Measurements from ENCODE around the gene ATP13A2. TPM values are rescaled to one million over a fixed set of nuclear protein-coding genes. Genes with fewer than 3 reads are reported as not detected.
A peak's percentile ranks its signal among the peaks of the same experiment; 100 is the strongest.
"Not testable (repeated sequence)": the region's sequence is repeated elsewhere in the genome, so short reads cannot be mapped to it uniquely, and the experiment has no call there.

ATP13A2 gene
- total RNA-seq, 3 donors from 2014 or later: 48.0 to 55.1 (median 48.3) TPM

DNA sequence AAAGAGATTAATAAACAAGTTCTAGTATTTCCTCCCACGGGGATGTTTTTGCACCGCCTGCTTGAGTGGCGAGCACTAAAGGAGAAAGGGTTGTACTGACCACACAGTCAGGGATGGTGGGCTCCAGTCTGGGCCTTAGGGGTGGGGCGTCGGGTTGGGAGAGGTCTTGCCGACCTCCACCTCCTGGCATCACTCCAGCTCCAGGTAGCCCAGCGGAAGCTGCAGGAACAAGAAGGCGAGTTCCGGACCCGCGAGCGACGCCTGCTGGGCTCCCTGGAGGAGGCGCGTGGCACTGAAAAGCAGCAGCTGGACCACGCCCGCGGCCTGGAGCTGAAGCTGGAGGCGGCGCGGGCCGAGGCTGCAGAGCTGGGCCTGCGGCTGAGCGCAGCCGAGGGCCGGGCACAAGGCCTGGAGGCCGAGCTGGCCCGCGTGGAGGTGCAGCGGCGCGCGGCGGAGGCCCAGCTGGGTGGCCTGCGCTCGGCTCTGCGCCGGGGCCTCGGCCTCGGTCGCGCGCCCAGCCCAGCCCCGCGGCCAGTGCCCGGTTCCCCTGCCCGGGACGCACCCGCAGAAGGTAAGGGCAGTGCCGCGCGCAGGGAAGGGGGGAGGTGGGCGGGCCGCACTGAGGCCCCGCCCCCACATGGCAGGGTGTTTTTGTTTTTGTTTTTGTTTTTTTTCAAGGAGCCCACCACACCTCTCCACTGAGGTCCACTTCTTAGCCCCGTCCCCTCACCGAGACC, 51.0 kb downstream of the ATP13A2 start:
- no peaks in the 10 kb centered on the region for H3K9me3 Mint-ChIP-seq
- peak; percentile 91 to 93 for ATAC-seq
- peaks cover 14% of the 10 kb centered on the region for H3K4me1 Mint-ChIP-seq (ENCODE audit: low read depth)
- peak; percentile 73 for DNase-seq
- peak overlapping the region; percentile 80 for H3K4me3 Mint-ChIP-seq
- peaks cover 7% of the 10 kb centered on the region for H3K36me3 Mint-ChIP-seq (ENCODE audit: insufficient read depth)
- H3K27me3 Mint-ChIP-seq (ENCODE audit: low read depth): no peaks in the 10 kb centered on the region

DNA sequence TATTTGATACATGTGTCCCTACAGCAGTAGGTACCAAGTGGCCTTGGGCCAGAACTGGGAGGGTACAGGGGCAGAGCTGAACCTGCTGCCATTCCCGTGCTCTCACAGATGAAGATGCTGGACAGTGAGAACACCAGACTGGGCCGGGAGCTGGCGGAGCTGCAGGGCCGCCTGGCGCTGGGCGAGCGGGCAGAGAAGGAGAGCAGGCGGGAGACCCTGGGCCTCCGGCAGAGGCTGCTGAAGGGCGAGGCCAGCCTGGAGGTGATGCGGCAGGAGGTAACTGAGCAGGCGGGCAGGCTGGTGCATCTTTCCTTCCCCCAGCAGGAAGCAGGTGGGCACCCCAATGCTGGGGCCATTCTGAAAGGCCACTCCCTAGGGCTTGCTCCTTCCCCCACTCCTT, 53.3 kb downstream of the ATP13A2 start:
- DNase-seq: no peak
- Mint-ChIP-seq H3K27me3 (ENCODE audit: low read depth) (no peaks in the 10 kb centered on the region), H3K4me3 (no peak overlapping the region), H3K9me3 (no peaks in the 10 kb centered on the region), H3K4me1 (ENCODE audit: low read depth) (peaks cover 14% of the 10 kb centered on the region), H3K36me3 (ENCODE audit: insufficient read depth) (no peaks in the 10 kb centered on the region)
- ATAC-seq: no peak

DNA sequence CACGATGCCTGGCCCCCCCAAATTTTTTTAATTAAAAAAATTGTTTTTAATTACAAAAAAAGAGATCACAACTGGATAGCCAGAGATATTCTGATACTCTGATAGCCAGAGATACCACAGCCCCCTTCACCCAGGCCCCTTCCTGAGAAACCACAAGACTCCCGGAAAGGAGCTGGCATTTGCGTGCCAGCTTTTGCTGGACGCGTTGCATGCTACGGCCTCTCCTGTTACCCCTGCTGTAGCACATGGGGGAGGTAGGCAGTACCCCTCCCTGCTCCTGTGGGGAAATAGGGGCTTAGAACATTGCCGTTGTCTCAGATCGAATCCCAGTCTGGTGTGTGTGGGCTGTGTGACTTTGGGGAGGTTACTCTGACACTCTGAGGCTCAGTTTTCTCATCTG, 54.0 kb downstream of the ATP13A2 start:
- Mint-ChIP-seq H3K27me3 (ENCODE audit: low read depth) (no peaks in the 10 kb centered on the region), H3K36me3 (ENCODE audit: insufficient read depth) (no peaks in the 10 kb centered on the region), H3K9me3 (no peaks in the 10 kb centered on the region), H3K4me3 (no peak overlapping the region), H3K4me1 (ENCODE audit: low read depth) (peaks cover 14% of the 10 kb centered on the region)
- DNase-seq (no peak), ATAC-seq (no peak)

GRCh38 chr1:16956775-16957174, 55.0 kb downstream of the ATP13A2 start:
- no peaks in the 10 kb centered on the region for H3K27me3 Mint-ChIP-seq (ENCODE audit: low read depth)
- no peak for ATAC-seq
- H3K4me3 Mint-ChIP-seq: no peak overlapping the region
- no peaks in the 10 kb centered on the region for H3K9me3 Mint-ChIP-seq
- H3K4me1 Mint-ChIP-seq (ENCODE audit: low read depth): peaks cover 13% of the 10 kb centered on the region
- no peak for DNase-seq
- no peaks in the 10 kb centered on the region for H3K36me3 Mint-ChIP-seq (ENCODE audit: insufficient read depth)

DNA sequence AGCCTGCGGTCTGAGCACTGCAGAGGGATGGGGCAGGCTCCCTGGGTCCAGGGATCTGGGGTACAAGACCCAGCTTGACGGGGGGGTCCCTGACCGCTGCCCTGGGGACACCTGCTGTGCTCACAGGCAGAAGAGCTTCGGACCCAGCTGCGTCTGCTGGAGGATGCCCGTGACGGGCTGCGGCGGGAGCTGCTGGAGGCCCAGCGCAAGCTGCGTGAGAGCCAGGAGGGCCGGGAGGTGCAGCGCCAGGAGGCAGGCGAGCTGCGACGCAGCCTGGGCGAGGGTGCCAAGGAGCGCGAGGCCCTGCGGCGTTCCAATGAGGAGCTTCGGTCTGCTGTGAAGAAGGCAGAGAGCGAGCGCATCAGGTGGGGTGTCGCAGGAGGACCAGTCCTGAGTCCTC, 56.5 kb downstream of the ATP13A2 start:
- H3K27me3 Mint-ChIP-seq (ENCODE audit: low read depth): no peaks in the 10 kb centered on the region
- H3K4me3 Mint-ChIP-seq: no peak overlapping the region
- no peaks in the 10 kb centered on the region for H3K9me3 Mint-ChIP-seq
- ATAC-seq (no peak), DNase-seq (no peak)
- H3K36me3 Mint-ChIP-seq (ENCODE audit: insufficient read depth): no peaks in the 10 kb centered on the region
- H3K4me1 Mint-ChIP-seq (ENCODE audit: low read depth): peaks cover 1% of the 10 kb centered on the region

DNA sequence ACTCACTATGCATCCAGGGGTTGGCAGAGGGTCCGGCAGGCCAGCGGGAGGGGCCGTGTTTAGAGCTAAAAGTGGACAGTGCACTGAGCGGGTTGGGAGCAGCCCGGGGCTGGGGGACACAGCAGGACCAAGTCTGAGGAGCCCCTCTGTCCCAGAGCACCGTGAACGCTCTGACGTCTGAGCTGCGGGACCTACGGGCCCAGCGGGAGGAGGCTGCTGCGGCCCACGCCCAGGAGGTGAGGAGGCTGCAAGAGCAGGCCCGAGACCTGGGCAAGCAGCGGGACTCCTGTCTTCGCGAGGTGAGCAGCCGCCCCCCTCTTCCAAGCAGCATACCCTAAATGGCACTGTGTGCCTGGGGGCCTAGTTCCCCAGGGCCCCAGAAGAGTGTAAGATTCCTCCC, 57.1 kb downstream of the ATP13A2 start:
- no peaks in the 10 kb centered on the region for H3K36me3 Mint-ChIP-seq (ENCODE audit: insufficient read depth)
- no peak overlapping the region for H3K4me3 Mint-ChIP-seq
- ATAC-seq (no peak), DNase-seq (no peak)
- H3K9me3 Mint-ChIP-seq: no peaks in the 10 kb centered on the region
- H3K4me1 Mint-ChIP-seq (ENCODE audit: low read depth): no peaks in the 10 kb centered on the region
- H3K27me3 Mint-ChIP-seq (ENCODE audit: low read depth): no peaks in the 10 kb centered on the region

DNA sequence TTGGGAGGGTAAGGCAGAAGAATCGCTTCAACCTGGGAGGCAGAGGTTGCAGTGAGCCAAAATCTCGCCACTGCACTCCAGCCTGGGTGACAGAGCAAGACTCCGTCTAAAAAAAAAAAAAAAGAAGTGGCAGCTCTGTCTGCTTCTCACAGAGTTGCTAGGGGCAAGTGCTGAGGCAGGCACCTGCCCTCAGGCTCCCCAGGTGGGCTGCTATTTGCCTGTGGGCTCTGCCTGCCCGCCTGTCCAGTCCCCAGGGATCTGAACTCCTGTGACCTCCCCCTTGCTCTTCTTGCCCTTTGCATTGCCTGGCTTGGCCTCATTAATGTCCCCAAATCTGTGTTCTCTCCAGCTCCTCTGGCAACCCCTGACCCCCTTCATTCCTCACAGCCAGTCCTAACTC, 59.4 kb downstream of the ATP13A2 start:
- not testable (repeated sequence) for H3K27me3 Mint-ChIP-seq (ENCODE audit: low read depth); H3K9me3 Mint-ChIP-seq; H3K4me1 Mint-ChIP-seq (ENCODE audit: low read depth); H3K4me3 Mint-ChIP-seq; ATAC-seq; H3K36me3 Mint-ChIP-seq (ENCODE audit: insufficient read depth); DNase-seq

GRCh38 chr1:16949026-16949425, 62.7 kb downstream of the ATP13A2 start:
- not testable (repeated sequence) for H3K36me3 Mint-ChIP-seq (ENCODE audit: insufficient read depth); ATAC-seq; H3K4me3 Mint-ChIP-seq; H3K27me3 Mint-ChIP-seq (ENCODE audit: low read depth); DNase-seq; H3K4me1 Mint-ChIP-seq (ENCODE audit: low read depth); H3K9me3 Mint-ChIP-seq

GRCh38 chr1:16948282-16948891, 63.3 kb downstream of the ATP13A2 start:
- H3K27me3 Mint-ChIP-seq (ENCODE audit: low read depth); H3K4me1 Mint-ChIP-seq (ENCODE audit: low read depth); ATAC-seq; H3K4me3 Mint-ChIP-seq; H3K9me3 Mint-ChIP-seq; DNase-seq; H3K36me3 Mint-ChIP-seq (ENCODE audit: insufficient read depth): not testable (repeated sequence)

DNA sequence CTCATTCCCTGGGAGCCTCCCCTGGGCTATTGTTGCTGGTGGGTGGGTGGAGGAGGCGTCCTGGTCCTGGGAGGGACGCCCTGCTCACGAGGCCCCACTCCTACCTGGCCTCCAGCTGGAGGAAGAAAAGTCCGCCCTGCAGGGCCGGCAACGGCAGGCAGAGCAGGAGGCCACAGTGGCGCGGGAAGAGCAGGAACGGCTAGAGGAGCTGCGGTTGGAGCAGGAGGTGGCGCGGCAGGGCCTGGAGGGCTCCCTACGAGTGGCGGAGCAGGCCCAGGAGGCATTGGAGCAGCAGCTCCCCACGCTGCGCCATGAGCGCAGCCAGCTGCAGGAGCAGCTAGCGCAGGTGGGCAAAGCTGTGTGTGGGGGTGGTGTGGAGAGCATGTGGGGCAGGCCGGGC, 65.1 kb downstream of the ATP13A2 start:
- ATAC-seq: no peak
- no peaks in the 10 kb centered on the region for H3K27me3 Mint-ChIP-seq (ENCODE audit: low read depth)
- H3K36me3 Mint-ChIP-seq (ENCODE audit: insufficient read depth): peaks cover 12% of the 10 kb centered on the region
- no peaks in the 10 kb centered on the region for H3K9me3 Mint-ChIP-seq
- H3K4me1 Mint-ChIP-seq (ENCODE audit: low read depth): no peaks in the 10 kb centered on the region
- DNase-seq: no peak
- no peak overlapping the region for H3K4me3 Mint-ChIP-seq

DNA sequence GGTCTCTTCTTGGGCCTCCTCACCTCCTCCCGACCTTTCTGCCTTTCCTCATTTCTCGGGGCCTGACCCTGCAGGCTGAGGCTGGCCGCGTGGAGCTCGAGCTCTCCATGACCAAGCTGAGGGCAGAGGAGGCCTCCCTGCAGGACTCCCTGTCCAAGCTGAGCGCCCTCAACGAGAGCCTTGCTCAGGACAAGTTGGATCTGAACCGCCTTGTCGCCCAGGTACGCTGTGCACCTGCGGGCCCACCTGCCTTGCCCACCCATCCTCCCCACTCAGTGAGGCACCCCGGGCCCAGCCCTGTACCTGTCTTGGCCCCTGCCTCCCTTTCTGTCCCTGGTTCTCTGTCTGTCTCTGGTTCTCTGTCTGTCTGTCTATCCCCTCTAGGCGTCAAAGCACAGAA, 65.5 kb downstream of the ATP13A2 start:
- peaks cover 12% of the 10 kb centered on the region for H3K36me3 Mint-ChIP-seq (ENCODE audit: insufficient read depth)
- not testable (repeated sequence) for H3K4me3 Mint-ChIP-seq; H3K9me3 Mint-ChIP-seq; H3K27me3 Mint-ChIP-seq (ENCODE audit: low read depth); ATAC-seq; DNase-seq; H3K4me1 Mint-ChIP-seq (ENCODE audit: low read depth)

GRCh38 chr1:16945512-16945911, 66.2 kb downstream of the ATP13A2 start:
- not testable (repeated sequence) for H3K9me3 Mint-ChIP-seq; H3K27me3 Mint-ChIP-seq (ENCODE audit: low read depth); H3K4me3 Mint-ChIP-seq; DNase-seq; H3K4me1 Mint-ChIP-seq (ENCODE audit: low read depth)
- peaks cover 16% of the 10 kb centered on the region for H3K36me3 Mint-ChIP-seq (ENCODE audit: insufficient read depth)
- peak in 1 of 2 donors; percentile 25 for ATAC-seq

DNA sequence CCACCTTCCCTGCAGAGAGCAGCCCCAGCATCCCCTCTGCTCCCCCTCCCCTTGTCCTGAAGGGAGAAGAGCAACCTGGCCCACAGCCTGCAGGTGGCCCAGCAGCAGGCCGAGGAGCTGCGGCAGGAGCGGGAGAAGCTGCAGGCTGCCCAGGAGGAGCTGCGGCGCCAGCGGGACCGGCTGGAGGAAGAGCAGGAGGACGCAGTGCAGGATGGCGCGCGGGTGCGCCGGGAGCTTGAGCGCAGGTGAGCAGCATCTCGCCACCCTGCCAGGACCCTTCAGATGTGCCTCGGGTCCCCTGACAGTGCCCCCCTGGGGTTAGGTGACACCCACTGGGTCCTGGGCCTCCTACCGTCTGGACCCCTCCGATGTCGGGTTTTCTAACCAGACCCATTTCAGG, 67.7 kb downstream of the ATP13A2 start:
- Mint-ChIP-seq H3K27me3 (ENCODE audit: low read depth) (no peaks in the 10 kb centered on the region), H3K9me3 (no peaks in the 10 kb centered on the region), H3K4me3 (no peak overlapping the region), H3K36me3 (ENCODE audit: insufficient read depth) (peaks cover 16% of the 10 kb centered on the region), H3K4me1 (ENCODE audit: low read depth) (no peaks in the 10 kb centered on the region)
- no peak for ATAC-seq
- no peak for DNase-seq

GRCh38 chr1:16939386-16940180, 72.1 kb downstream of the ATP13A2 start:
- H3K36me3 Mint-ChIP-seq (ENCODE audit: insufficient read depth): peaks cover 10% of the 10 kb centered on the region
- not testable (repeated sequence) for H3K4me1 Mint-ChIP-seq (ENCODE audit: low read depth); ATAC-seq; H3K9me3 Mint-ChIP-seq; H3K27me3 Mint-ChIP-seq (ENCODE audit: low read depth); DNase-seq; H3K4me3 Mint-ChIP-seq

Measured in activated T-cell treated with anti-CD3 and anti-CD28 coated beads, Interleukin-2, amount 50 U/mL, for 4 hours (primary cell).